Muscle of leg (tissue), 11 donors: ENCODE results near the gene ENPP7. TPM values are rescaled to one million over a fixed set of nuclear protein-coding genes. Genes with fewer than 3 reads are reported as not detected.
"Not testable (repeated sequence)": the region's sequence is repeated elsewhere in the genome, so short reads cannot be mapped to it uniquely, and the experiment has no call there.

Experiments
- DNase-seq: peaks from one replicate; pipeline ENCODE4 v3.0.0; 2013
- H3K27ac ChIP-seq: one replicate; pipeline ENCODE4 v1.5.1; 2013; ENCODE audit warnings: mild to moderate bottlenecking, low read length, control low read depth
- H3K27me3 ChIP-seq: one replicate; pipeline ENCODE4 v1.6.1; 2013; ENCODE audit warnings: low read length; ENCODE audit not compliant: control insufficient read depth, insufficient read depth
- H3K36me3 ChIP-seq: one replicate; pipeline ENCODE4 v1.6.1; 2013; ENCODE audit warnings: low read length; ENCODE audit not compliant: control insufficient read depth, insufficient read depth
- H3K4me1 ChIP-seq: one replicate; pipeline ENCODE4 v1.6.1; 2013; ENCODE audit warnings: low read length; ENCODE audit not compliant: control insufficient read depth, insufficient read depth
- H3K4me3 ChIP-seq: one replicate; pipeline ENCODE4 v1.5.1; 2013; ENCODE audit warnings: low read length, control low read depth
- H3K9me3 ChIP-seq: replicated peaks from 2 replicates; pipeline ENCODE4 v1.6.1; 2013; ENCODE audit warnings: low read depth, low read length; ENCODE audit not compliant: control insufficient read depth
- WGBS: methylation state at CpG from one replicate; pipeline ENCODE4 v1.1.5; 2013; ENCODE audit warnings: missing lambda C conversion rate; ENCODE audit not compliant: insufficient coverage; 5-methylcytosine and 5-hydroxymethylcytosine counted together
- polyA plus RNA-seq, 8 donors: library from polyadenylated mRNA; unstranded; fragments of 120-200 nt; gene quantifications; one replicate each; pipeline versions ENCODE4 v1.2.1 to v1.2.3, GENCODE V29; 2013; ENCODE audit warnings: inconsistent platforms in 1 of 8, low replicate concordance in 1 of 8; ENCODE audit not compliant: insufficient read length in 8 of 8, insufficient read depth in 1 of 8
- total RNA-seq: library from RNA; stranded (reverse); fragments of 120-200 nt; gene quantifications from one replicate; pipeline ENCODE4 v1.2.4, GENCODE V29; 2013

ENPP7 gene
- total and polyA plus RNA-seq, 9 donors, result 0.08 to 8.3 (median 1.2) TPM; not detected in 6

GRCh38 chr17:79749156-79749815, 18.5 kb downstream of the ENPP7 start:
- Histone ChIP-seq H3K27me3 (peaks cover 72% of the 10 kb centered on the region), H3K4me3 (no peak overlapping the region), H3K9me3 (no peaks in the 10 kb centered on the region), H3K4me1 (peaks cover 11% of the 10 kb centered on the region), H3K27ac (no peak overlapping the region), H3K36me3 (no peaks in the 10 kb centered on the region)
- 32% methylated on average over 3 of the region's 3 CpGs for WGBS
- no peak for DNase-seq

- H3K4me3 ChIP-seq, result no peak overlapping the region
- H3K4me1 ChIP-seq, result peaks cover 11% of the 10 kb centered on the region
- no CpG with 5 or more reads among the region's 3 CpGs for WGBS
- peaks cover 70% of the 10 kb centered on the region for H3K27me3 ChIP-seq
- no peak overlapping the region for H3K27ac ChIP-seq
- H3K9me3 ChIP-seq, result no peaks in the 10 kb centered on the region
- no peaks in the 10 kb centered on the region for H3K36me3 ChIP-seq
- no peak for DNase-seq
These were observed 19.2 kb downstream of the ENPP7 start for GRCh38 chr17:79749958-79750357.

GRCh38 chr17:79750650-79751545, 20.2 kb downstream of the ENPP7 start:
- Histone ChIP-seq H3K4me3 (no peak overlapping the region), H3K36me3 (no peaks in the 10 kb centered on the region), H3K27me3 (peaks cover 60% of the 10 kb centered on the region), H3K9me3 (no peaks in the 10 kb centered on the region), H3K4me1 (peaks cover 11% of the 10 kb centered on the region), H3K27ac (no peak overlapping the region)
- WGBS, result 60% methylated on average over 1 of the region's 13 CpGs
- DNase-seq, result no peak

GRCh38 chr17:79752175-79752574, 21.4 kb downstream of the ENPP7 start:
- H3K4me1 ChIP-seq, result peaks cover 7% of the 10 kb centered on the region
- 63% methylated on average over 7 of the region's 13 CpGs for WGBS
- no peak overlapping the region for H3K27ac ChIP-seq
- no peaks in the 10 kb centered on the region for H3K36me3 ChIP-seq
- H3K4me3 ChIP-seq, result no peak overlapping the region
- H3K27me3 ChIP-seq, result peaks cover 49% of the 10 kb centered on the region
- no peaks in the 10 kb centered on the region for H3K9me3 ChIP-seq
- no peak for DNase-seq

- Histone ChIP-seq H3K4me1 (no peaks in the 10 kb centered on the region), H3K9me3 (no peaks in the 10 kb centered on the region), H3K4me3 (no peak overlapping the region), H3K27ac (no peak overlapping the region), H3K36me3 (no peaks in the 10 kb centered on the region), H3K27me3 (peaks cover 35% of the 10 kb centered on the region)
- WGBS, result 64% methylated on average over 10 of the region's 12 CpGs
- DNase-seq, result no peak
These were observed 23.6 kb downstream of the ENPP7 start for GRCh38 chr17:79754370-79754769.

- not testable (repeated sequence) for H3K27ac ChIP-seq, DNase-seq, H3K36me3 ChIP-seq, H3K4me1 ChIP-seq, H3K9me3 ChIP-seq, H3K4me3 ChIP-seq
- peaks cover 31% of the 10 kb centered on the region for H3K27me3 ChIP-seq
- 96% methylated on average over 8 of the region's 9 CpGs for WGBS
These were observed 24.2 kb downstream of the ENPP7 start for GRCh38 chr17:79754903-79755302.

- H3K27ac ChIP-seq, result no peak overlapping the region
- H3K27me3 ChIP-seq, result peaks cover 24% of the 10 kb centered on the region
- DNase-seq, result no peak
- H3K36me3 ChIP-seq, result no peaks in the 10 kb centered on the region
- no peaks in the 10 kb centered on the region for H3K9me3 ChIP-seq
- H3K4me1 ChIP-seq, result no peaks in the 10 kb centered on the region
- 91% methylated on average over 10 of the region's 14 CpGs for WGBS
- H3K4me3 ChIP-seq, result no peak overlapping the region
These were observed 24.8 kb downstream of the ENPP7 start for GRCh38 chr17:79755591-79755990.

- Histone ChIP-seq H3K9me3 (no peaks in the 10 kb centered on the region), H3K27me3 (peaks cover 12% of the 10 kb centered on the region), H3K4me3 (no peak overlapping the region), H3K36me3 (no peaks in the 10 kb centered on the region), H3K27ac (no peak overlapping the region), H3K4me1 (no peaks in the 10 kb centered on the region)
- WGBS, result 92% methylated on average over 13 of the region's 15 CpGs
- no peak for DNase-seq
These were observed 26.5 kb downstream of the ENPP7 start for GRCh38 chr17:79757140-79757745.

- no peaks in the 10 kb centered on the region for H3K36me3 ChIP-seq
- DNase-seq, result no peak
- H3K27me3 ChIP-seq, result peaks cover 4% of the 10 kb centered on the region
- H3K9me3 ChIP-seq, result no peaks in the 10 kb centered on the region
- H3K27ac ChIP-seq, result no peak overlapping the region
- 90% methylated on average over 2 of the region's 6 CpGs for WGBS
- no peaks in the 10 kb centered on the region for H3K4me1 ChIP-seq
- no peak overlapping the region for H3K4me3 ChIP-seq
These were observed 27.5 kb downstream of the ENPP7 start for GRCh38 chr17:79758271-79758670.

GRCh38 chr17:79760197-79760906, 29.6 kb downstream of the ENPP7 start:
- 71% methylated on average over 15 of the region's 21 CpGs for WGBS
- Histone ChIP-seq H3K27me3 (no peaks in the 10 kb centered on the region), H3K9me3 (no peaks in the 10 kb centered on the region), H3K36me3 (no peaks in the 10 kb centered on the region), H3K4me3 (no peak overlapping the region), H3K4me1 (no peaks in the 10 kb centered on the region), H3K27ac (no peak overlapping the region)
- DNase-seq, result no peak
